Mucosa of rectum (tissue), 2 donors: ENCODE results near the gene NUBPL.

Experiments used
- H3K27ac ChIP-seq, 2 donors: one replicate each; pipeline ENCODE4 v1.7.0; 2013; ENCODE audit warnings: inconsistent platforms in 2 of 2, low read depth in 2 of 2, low read length in 2 of 2
- H3K27me3 ChIP-seq, 2 donors: one replicate each; pipeline ENCODE4 v1.7.0; 2013; ENCODE audit warnings: low read length in 2 of 2; ENCODE audit not compliant: control insufficient read depth in 2 of 2, insufficient read depth in 2 of 2
- H3K36me3 ChIP-seq, 2 donors: one replicate each; pipeline ENCODE4 v1.7.0; 2013; ENCODE audit warnings: low read length in 2 of 2; ENCODE audit not compliant: control insufficient read depth in 2 of 2, insufficient read depth in 2 of 2
- H3K4me1 ChIP-seq, 2 donors: one replicate each; pipeline ENCODE4 v1.7.0; 2013; ENCODE audit warnings: low read length in 2 of 2, mild to moderate bottlenecking in 1 of 2; ENCODE audit not compliant: control insufficient read depth in 2 of 2, insufficient read depth in 2 of 2
- H3K4me3 ChIP-seq, 2 donors: one replicate each; pipeline ENCODE4 v1.7.0; 2013; ENCODE audit warnings: low read length in 2 of 2
- H3K9ac ChIP-seq, 2 donors: one replicate each; pipeline ENCODE4 v1.7.0; 2013; ENCODE audit warnings: low read length in 2 of 2, low read depth in 1 of 2, mild to moderate bottlenecking in 1 of 2
- H3K9me3 ChIP-seq, 2 donors: one replicate each; pipeline ENCODE4 v1.7.0; 2013; ENCODE audit warnings: low read length in 2 of 2; ENCODE audit not compliant: control insufficient read depth in 2 of 2
- donor health status: healthy.
- donor health status: Normal muscosa, but diverticular disease.

The NUBPL gene

GRCh38 chr14:31897581-31898186, 336.5 kb downstream of the NUBPL start:
- Histone ChIP-seq H3K9ac (no peak overlapping the region), H3K27ac (no peak overlapping the region), H3K4me1 (no peaks in the 10 kb centered on the region), H3K4me3 (no peak overlapping the region), H3K36me3 (no peaks in the 10 kb centered on the region), H3K9me3 (no peaks in the 10 kb centered on the region), H3K27me3 (no peaks in the 10 kb centered on the region)

GRCh38 chr14:31898838-31899528, 337.8 kb downstream of the NUBPL start:
- H3K27ac ChIP-seq: peak overlapping the region in 1 of 2 donors; percentile 3
- no peaks in the 10 kb centered on the region for H3K4me1 ChIP-seq
- H3K4me3 ChIP-seq: no peak overlapping the region
- H3K9me3 ChIP-seq: no peaks in the 10 kb centered on the region
- no peaks in the 10 kb centered on the region for H3K36me3 ChIP-seq
- no peak overlapping the region for H3K9ac ChIP-seq
- H3K27me3 ChIP-seq: no peaks in the 10 kb centered on the region

GRCh38 chr14:31902002-31902401, 340.8 kb downstream of the NUBPL start:
- Histone ChIP-seq H3K4me3 (no peak overlapping the region), H3K9ac (no peak overlapping the region), H3K27ac (no peak overlapping the region), H3K9me3 (no peaks in the 10 kb centered on the region), H3K27me3 (no peaks in the 10 kb centered on the region), H3K4me1 (no peaks in the 10 kb centered on the region), H3K36me3 (no peaks in the 10 kb centered on the region)

GRCh38 chr14:31902945-31903646, 341.9 kb downstream of the NUBPL start:
- H3K4me3 ChIP-seq: no peak overlapping the region
- H3K9me3 ChIP-seq: no peaks in the 10 kb centered on the region
- H3K36me3 ChIP-seq: no peaks in the 10 kb centered on the region
- no peak overlapping the region for H3K27ac ChIP-seq
- no peaks in the 10 kb centered on the region for H3K27me3 ChIP-seq
- no peak overlapping the region for H3K9ac ChIP-seq
- no peaks in the 10 kb centered on the region for H3K4me1 ChIP-seq

- Histone ChIP-seq H3K9ac (no peak overlapping the region), H3K4me1 (no peaks in the 10 kb centered on the region), H3K9me3 (peaks cover 0 to 6% of the 10 kb centered on the region in 2 donors), H3K27me3 (no peaks in the 10 kb centered on the region), H3K4me3 (no peak overlapping the region), H3K27ac (no peak overlapping the region), H3K36me3 (no peaks in the 10 kb centered on the region)
Observed at GRCh38 chr14:31909977-31910376, 348.8 kb downstream of the NUBPL start.
